ENCODE data around the gene UBAC2.

Gene UBAC2

DNA sequence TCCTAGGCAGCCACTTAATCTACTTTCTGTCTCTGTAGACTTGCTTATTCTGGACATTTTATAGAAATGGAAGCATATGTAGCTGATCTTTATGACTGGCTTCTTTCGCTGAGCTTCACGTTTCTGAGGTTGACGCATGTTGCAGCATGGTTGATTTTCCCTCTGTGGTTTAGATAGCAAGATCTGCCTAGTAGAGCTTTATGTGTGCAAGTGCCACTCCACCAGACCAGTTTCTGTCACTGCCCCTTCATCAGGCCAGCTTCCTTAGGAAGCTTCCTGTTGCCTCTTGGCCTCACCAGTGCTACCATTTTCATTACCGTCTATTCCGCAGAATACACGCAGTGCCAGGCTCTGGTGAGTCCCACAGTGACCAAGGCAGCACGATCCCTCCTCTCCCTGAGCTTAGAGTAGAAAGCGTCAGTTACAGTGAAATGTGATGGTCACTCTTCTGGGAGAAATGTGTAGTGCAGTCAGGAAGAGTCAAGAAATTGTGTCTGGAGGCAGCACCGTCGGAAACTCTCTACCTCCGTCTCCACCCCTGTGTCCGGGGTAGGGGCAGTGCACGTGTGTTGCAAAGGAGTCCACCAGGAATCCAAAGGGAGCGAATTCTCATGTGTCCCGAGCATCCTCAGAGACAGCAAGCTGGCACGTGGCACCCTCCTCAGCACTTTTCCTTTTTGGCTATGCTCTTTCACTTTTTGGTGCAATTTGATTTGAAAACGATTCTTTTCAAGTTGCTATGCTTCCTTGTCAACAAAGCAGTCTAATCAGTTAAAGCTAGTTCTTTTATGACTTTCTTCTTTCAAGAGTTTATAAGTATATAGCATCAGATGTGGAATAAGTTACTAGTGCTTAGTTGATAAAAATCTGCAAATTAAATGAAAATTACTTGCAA lies 151.9 kb downstream of the UBAC2 start:
- no peak for FAIRE-seq
- DNase-seq (ENCODE audit: insufficient read length, low spot score) = no peak

DNA sequence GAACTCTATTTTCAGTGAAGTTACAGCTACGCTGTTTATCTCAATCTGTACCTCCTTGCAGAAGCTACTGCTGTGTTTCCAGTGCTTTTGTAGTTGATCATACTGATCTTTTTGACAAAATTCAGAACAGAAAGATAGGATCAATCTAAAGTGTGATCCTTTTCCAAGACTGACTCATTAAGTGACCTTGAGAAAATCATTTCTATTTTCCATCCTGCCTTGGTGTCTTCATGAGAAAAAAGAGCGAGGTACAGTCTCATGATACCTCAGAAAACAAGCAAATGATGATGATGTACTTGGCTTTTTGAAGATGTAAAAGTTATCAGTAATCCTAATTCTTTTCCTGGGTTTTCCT lies 152.6 kb downstream of the UBAC2 start:
- FAIRE-seq (no peak), DNase-seq (ENCODE audit: insufficient read length, low spot score) (no peak)

DNA sequence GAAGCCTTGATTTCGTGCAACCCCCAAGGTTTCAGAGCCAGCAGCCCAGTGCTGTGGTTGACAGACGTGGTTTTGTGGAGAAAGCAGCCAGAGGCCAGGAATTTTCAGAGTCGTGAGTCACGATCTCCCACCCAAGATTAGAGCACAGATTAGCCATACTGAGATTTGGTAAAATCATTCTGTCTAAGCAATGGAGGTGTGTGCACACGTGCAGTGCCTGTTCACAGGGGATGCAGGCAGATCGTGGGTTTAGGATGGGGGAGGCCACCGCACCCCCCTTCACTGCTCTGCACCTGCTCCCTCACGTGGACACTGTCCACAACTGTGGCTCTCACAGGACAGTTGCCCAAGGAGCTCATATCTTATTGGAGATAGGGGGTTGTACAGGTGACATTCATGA lies 153.2 kb downstream of the UBAC2 start:
- DNase-seq (ENCODE audit: insufficient read length, low spot score) = peak; percentile 6
- FAIRE-seq = no peak

DNA sequence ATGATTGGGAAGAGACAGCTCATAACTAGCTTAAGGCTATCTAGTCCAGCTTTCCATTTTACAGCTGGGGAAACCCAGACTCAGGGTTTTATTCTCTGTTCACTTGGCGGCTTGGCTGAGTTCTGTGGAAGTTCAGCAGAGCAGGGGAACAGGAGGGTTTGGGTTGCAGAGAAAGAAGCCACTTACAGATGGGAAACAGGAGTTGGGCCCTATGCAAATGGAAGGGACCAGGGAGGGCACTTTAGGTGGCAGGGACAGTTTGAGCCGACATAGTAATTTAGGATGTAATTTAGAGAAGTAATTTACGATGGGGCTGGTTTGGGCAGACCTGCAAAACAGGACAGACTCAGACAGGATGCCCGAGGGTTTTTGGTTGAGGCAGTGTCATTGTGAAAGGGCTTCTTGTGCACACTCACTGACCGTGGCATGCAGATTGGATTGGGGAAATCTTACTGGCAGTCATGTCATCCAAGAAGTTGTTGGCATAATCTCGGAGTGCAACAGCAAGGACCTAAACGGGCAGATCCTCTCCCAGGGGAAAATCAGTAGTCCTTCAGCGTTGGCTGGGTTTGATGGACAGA lies 153.8 kb downstream of the UBAC2 start:
- FAIRE-seq (no peak), DNase-seq (ENCODE audit: insufficient read length, low spot score) (no peak)

DNA sequence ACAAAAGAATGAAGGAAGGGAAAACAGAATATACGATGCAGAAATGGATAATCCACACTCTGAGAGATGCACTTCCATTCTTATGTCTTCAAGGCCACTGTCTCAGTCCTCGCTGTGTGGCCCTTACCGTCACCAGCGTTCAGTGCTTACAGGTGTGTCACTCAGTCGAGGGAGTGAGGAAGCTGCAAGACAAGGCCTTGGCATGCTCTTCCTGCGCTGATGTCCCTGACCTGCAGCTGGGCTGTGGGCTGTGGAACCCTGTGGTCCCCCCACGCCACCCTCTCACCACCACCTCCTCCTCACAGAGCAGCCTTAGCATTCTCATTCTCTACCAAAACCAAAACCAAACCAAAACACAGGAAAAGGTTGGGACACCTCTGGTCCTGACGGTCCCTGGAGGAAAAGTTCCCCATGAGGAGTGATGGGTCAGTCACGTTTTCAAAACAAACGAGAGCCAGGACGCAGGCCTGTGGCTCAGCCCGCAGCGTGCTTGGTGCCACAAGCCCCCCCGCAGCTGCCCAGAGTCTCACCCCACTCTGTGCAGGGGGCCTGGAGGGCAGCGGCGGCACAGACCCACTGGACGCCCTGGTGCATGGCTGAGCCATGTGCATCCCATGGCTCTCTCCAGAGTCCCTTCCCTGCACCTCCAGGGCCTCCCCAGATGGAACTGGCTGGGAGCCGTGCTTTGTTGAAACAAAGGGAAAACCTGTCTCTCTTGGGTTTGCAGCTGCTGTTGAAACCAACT lies 154.8 kb downstream of the UBAC2 start:
- DNase-seq (ENCODE audit: insufficient read length, low spot score) = no peak
- no peak for FAIRE-seq

DNA sequence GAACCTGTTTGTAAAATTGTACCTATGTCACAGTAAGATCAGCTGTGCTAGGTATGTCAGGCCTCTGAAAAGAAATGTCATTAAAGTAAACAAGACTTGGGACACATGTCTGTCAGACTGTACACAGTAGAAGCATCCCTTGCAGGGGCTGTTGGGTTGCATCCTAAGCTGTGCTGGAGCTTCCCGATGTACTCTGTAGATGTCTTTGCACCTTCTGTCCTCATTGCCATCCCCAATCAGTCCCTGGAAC lies 155.3 kb downstream of the UBAC2 start:
- DNase-seq (ENCODE audit: insufficient read length, low spot score) = no peak
- FAIRE-seq = no peak

DNA sequence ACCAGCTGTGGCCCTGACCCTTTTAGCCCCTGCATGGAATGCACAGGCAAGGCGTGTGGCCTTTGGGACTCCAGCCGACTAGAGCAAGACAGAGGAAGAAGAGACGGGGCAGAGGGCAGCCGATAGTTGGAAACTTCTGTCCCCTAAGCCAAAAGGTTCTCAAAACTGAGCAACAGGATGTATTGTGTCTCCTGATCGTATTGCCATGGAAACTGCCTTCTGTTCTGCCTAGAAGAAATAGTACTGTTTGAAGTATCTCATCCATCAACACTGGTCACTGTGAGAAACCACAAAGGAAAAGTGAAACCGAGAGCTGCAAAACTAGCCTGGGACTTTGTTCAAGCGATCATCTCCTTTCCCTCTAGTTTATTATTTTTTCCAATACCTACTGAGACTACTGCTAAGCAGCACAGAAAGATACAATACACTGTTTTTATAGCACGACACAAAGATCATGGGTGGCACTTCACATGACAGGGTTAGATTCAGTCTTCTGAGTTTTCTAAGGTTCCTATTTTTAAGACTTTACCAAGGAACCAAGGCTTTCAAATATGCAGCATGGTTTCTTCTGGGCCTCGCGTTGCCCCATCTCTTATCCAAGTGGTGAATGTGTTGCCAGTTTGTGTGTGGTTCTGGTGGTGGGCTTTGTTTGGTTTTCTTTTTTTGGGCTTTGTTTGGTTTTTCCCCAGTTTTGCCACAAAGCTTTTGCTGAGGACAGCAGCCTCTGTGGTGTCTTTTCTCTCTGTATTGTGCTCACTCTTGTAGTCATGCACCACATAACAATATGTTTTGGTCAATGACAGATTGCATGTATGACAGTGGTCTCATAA lies 155.8 kb downstream of the UBAC2 start:
- DNase-seq (ENCODE audit: insufficient read length, low spot score) (peak; percentile 2), FAIRE-seq (no peak)

DNA sequence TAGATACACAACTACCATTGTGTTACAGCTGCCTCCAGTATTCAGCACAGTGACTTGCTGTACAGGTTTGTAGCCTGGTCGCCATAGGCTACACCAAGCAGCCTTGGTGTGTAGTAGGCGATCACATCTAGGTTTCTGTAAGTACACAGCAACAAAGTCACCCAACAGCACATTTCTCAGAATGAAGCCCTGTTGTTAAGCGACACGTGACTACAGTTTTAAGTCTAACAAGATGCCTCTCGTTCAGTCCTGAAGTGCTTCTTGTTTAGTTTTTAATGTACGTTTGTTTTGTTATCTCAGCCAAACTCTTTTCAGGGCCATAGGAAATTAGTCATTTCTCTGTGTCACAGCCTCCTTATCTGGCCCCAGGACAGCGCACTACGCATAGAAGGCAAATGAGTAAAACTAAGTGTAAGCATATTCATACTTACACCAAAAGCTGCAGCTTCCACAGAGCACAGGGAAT lies 156.5 kb downstream of the UBAC2 start:
- DNase-seq (ENCODE audit: insufficient read length, low spot score) = no peak
- no peak for FAIRE-seq

DNA sequence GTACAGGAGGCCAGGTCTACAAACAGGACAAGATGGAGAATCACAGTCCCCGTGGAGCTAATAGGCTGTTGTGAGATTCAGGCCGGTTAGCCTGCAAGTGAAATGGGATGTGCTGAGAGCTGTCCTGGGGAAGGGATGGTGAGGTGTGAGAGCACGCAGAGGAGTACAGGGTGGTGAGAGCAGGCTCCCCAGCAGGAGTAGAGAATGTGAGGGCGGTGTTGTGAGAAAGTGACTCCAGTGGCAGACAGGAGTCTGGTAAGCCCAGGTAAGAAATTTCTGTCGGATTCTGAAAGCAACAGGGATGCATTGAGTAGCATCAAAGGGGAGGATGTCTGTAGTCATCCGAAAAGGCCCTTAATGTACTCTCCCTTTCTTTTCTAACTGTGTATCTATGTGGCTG lies 157.3 kb downstream of the UBAC2 start:
- FAIRE-seq = no peak
- DNase-seq (ENCODE audit: insufficient read length, low spot score) = no peak

DNA sequence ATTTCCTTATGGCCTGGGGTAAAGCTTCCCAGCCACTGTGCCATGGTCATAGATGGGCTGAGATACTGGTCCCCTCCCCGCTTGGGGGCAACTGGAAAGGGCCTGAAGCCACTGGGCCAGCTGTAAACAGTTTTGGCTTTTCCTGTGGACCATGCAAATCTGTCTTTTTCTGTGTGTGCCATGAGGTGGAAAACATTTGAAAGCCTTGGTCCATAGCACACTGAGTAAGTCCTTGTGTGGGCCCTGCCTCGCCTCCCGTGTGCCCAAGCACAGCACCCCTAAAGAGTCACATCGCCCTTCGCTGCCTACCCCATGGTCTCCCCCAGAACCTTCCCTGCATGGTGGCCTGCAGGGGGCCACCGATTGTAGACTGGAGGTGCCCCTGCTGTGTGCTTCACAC lies 158.9 kb downstream of the UBAC2 start:
- no peak for DNase-seq (ENCODE audit: insufficient read length, low spot score)
- no peak for FAIRE-seq

DNA sequence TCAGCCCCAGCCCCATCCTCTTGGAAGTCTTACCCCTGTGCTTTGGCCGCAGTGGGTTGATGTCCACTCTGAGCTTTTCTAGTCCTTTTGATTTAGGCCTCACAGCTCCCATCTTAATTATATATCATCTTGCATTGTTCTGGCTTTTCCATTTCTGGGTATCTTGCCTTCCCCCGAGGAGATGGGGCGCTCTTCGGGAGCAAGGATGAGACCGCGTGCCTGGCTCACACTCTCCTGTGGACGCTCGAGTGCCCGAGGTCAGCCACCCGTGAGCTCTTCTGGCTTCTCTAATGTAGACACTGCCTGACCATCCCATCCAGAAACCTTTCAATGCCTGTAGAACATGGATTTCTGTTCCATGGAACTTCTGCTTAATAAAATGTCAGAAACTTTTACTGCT lies 160.0 kb downstream of the UBAC2 start:
- no peak for DNase-seq (ENCODE audit: insufficient read length, low spot score)
- no peak for FAIRE-seq

DNA sequence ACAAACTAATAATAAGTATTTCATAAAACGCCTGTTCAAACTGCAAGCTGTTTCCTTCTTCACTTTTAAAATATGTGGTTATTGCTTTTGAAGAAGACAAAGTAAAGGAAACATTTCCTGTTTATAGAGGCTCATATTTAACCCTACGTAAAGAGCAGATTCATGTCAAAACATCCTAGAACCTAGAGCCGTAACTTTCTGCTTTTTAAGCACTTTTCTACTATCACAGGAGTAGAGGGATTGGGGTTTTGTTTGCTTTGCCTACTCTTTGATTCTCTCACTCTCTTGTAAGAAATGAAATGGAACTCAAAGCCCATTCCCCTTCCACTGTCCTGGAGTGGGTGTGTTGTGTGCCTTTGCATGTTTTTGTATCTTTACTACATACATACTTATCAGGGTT lies 160.5 kb downstream of the UBAC2 start:
- DNase-seq (ENCODE audit: insufficient read length, low spot score) (no peak), FAIRE-seq (no peak)

DNA sequence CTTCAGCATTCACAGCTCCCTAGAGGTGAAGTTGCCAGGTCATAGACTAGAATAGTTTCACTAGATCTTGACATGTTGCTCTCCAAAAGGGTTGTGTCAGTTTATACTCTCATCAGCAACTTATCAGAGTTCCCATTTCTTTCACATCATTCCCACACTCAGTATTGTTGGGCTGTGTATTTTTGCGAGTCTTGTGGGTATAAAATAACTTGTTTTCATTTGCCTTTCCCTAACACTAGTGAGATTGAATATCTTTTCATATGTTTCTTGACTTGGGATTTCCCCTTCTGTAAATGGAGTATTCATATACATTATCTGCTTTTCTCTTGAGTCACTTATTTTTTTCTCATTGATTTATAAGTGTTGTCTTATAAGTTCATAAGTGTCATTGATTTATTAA lies 161.7 kb downstream of the UBAC2 start:
- no peak for FAIRE-seq

DNA sequence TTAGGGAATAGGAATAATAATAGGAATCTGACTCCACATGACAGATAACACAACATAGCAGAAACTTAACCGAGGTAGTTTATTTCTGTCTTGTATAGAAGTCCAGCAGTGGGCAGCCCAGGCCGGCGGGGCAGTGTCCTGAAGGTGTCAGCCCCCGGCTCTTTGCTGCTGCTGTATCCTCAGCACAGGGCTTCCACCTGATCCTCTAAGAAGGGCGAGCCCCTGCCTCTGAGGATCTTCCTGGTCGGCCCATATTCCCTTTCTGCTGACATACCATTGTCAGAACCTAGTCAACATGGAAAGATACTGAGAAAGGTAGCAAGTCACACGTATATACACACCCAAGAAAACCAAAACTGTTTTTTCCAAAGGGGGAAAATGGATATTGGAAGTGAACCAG lies 162.7 kb downstream of the UBAC2 start:
- FAIRE-seq (no peak), DNase-seq (ENCODE audit: insufficient read length, low spot score) (no peak)

More for the DNA sequence above, 161.7 kb downstream of the UBAC2 start:
- no peak for DNase-seq (ENCODE audit: insufficient read length, low spot score)

DNA sequence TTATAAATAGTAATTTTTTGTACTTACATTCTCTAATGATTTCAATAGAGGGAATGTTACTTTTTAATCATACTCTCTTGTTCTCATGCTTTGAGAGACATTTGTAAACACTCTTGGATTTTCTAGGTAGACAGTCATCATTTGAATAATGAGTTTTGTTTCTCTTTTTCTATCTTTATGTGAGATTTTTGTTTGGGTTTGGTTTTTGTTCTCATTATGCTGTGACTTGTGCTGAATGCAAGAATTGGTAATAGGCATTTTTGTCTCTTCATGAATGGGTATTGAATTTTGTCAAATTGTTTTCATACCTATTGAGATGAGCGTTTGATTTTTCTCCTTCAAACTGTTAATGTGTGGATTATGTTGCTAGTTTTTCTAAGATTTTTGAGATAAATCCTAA lies 163.3 kb downstream of the UBAC2 start:
- FAIRE-seq (no peak), DNase-seq (ENCODE audit: insufficient read length, low spot score) (no peak)

DNA sequence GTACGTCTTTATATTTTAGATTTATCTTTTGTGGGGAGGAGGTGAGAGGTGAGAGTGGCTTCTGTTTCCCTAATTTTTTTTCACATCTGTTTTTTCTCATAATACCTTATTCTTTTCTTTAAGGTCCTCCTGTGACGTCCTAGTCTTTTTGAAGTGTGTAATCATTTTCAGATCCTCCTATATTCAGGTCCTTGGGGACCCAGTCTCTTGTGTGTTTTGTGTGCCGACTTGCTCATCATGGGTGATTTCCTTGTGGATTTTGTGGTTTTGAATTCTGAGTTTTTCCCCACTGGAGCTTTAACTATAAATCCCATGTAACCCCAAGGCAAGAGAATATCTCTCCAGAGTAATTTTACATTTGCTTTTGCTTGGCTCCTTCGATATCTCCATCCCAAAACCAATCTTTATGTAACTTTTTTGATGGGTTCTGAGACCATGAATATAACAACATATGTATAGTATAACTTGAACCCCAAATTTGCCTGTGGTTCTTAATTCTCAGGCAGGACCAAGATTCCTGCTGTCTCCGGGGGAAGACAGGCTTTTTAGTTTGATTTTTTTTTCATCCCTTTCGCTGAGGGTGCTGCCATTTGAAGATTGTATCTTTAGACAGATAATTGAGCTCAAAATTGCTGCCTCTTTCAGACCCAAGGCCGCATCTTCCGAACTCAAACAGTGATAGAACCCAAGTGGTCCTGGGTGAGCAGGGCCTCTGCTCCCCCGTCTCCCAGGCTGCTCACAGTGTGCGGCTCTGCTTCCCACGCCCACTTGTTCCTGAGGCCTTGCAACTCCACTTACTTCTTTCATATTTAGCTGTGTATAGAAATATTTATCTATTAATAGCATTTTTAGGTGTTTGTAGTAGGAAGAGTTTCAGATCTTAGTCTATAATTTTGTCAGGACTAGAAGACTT lies 165.7 kb downstream of the UBAC2 start:
- no peak for FAIRE-seq

DNA sequence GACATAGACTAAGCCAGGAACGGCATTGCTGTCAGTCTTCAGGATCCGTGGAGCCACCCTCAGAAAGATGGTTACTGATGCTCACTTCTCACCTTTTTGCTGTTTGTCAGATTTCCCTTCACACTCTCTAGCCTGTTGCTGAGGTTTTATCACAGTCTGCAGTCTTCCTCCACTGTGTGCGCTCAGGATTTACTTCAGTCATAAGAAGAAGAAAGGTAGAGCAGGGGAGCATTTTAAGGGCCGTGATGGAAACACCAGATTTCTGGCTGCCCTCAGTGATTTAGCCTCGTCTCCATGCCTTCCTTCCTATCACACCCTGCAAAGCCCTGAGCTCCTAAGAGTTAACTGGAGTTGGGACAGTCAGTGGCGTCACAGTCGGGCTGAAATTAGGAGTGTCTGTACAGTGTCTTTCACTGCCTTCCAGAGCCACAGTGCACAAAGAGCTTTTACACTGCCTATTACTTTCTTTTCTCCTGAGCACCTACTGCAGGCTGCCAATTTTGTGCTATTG lies 166.5 kb downstream of the UBAC2 start:
- no peak for FAIRE-seq

More for the DNA sequence above, 165.7 kb downstream of the UBAC2 start:
- DNase-seq (ENCODE audit: insufficient read length, low spot score) = no peak

DNA sequence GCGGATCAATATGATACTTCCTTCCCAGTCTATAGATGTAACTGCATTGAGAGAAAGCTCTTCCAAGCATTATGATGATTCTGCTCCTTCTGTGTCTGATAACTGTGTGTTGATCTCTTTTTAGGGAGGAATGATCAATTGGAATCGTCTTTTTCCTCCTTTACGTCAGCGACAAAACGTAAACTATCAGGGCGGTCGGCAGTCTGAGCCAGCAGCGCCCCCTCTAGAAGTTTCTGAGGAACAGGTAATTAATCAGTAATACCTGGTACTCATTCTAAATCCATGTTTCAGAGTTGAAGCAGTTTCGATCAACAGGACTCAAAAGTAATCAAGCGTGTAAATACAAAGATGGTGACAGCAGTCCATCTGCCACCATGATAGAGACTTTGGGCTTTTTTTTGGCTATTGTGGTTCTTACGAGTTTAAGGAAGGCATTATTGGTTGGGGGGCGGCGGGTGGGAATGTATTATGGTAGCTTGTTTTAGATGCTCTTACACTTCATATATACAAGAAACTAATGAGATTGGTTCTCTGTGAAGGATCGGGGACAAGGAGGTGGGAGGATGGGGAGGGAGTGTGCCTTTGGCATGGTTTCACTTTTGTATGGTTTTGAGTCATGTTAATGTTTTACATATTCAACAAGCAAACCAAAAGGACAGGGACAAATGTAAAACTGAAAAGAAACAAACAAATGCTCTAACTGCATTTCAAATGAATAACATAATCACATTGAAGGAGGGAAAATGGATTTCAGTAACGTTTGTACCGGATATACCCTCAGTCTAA lies 167.2 kb downstream of the UBAC2 start:
- FAIRE-seq = no peak
- no peak for DNase-seq (ENCODE audit: insufficient read length, low spot score)

More for the DNA sequence above, 166.5 kb downstream of the UBAC2 start:
- no peak for DNase-seq (ENCODE audit: insufficient read length, low spot score)
